Activated T-helper 9 cell treated with anti-CD3 and anti-CD28 coated beads, Interleukin-2, amount 50 U/mL, for 16 hours (primary cell): ENCODE measurements around the gene PIK3CB.
"Not testable (repeated sequence)": the region's sequence is repeated elsewhere in the genome, so short reads cannot be mapped to it uniquely, and the experiment has no call there.

Experiments used
- DNase-seq: peaks from one replicate; pipeline ENCODE4 v3.0.0-alpha.2; 2020; ENCODE audit warnings: low read depth

PIK3CB gene

DNA sequence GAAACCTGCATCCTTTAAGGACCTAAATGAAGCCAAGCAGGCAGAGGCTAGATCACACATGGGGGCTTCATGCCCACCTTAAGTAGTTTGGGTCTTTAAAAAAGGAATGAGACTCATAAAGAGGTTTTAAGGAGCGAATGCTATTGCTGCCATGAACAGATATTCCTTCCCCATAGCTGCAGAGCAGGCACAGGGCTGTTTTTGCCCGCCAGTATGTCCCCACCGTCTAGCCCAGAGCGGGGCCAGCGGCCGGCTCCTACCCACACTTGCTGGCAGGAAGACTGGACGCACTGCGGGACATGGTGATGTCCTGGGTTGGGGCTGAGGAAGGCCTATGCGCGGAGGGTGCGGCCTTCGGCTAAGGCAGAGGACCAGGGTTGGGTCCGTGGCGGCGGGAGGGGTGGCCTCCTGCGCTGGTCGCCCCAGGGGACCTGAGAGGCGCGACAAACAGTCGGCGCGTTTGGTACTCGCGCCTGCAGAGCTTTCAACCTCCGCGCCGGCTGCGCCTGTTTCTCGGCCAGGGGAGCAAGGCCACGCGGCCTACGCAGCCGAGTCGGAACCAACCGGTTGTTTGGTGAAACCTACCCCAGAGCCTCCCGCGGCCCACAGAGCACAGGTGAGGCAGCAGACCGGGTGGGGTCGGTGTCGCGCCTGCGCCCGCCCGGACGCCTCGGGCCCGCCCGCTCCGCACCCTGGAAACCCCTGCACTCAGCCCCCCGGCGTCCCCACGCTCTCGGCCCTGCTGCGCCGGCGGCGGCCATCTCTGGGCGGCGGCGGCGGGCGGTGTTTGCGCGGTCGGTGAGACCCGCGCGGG lies 226.2 kb downstream of the PIK3CB start, which contains the start of gene FAIM:
Gene FAIM (plus strand): TSS at position 450 of the 814 bp plus-strand sequence. CDS start 10,956 bp downstream, outside the sequence.
- peak; percentile 50 for DNase-seq

DNA sequence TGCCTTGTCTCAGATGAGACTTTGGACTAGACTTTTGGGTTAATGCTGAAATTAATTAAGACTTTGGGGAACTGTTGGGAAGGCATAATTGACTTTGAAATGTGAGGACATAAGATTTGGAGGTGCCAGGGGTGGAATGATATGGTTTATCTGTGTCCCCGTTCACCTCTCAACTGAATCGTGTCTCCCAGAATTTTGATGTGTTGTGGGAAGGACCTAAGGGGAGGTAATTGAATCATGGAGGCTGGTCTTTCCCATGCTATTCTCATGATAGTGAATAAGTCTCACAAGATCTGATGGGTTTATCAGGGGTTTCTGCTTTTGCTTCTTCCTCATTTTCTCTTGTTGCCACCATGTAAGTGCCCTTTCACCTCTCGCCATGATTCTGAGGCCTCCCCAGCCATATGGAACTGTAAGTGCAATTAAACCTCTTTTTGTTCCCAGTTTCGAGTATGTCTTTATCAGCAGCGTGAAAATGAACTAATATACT lies 230.6 kb downstream of the PIK3CB start:
- not testable (repeated sequence) for DNase-seq
